ENCODE data around the gene APOF. TPM values are rescaled to one million over a fixed set of nuclear protein-coding genes. Genes with fewer than 3 reads are reported as not detected.

APOF gene
- total and polyA plus RNA-seq, 2 of the 13 experiments (the other 11 are each of a cell fraction or from before 2014, with no cell fraction given), result 3.3 to 23.9 TPM

- TF ChIP-seq ZNF280D (CRISPR knock-in tag; IDR thresholded peaks at IDR 0.05) (no peak), ZNF773 (CRISPR knock-in tag; IDR thresholded peaks at IDR 0.05; ENCODE audit: borderline replicate concordance) (no peak), KDM5A (IDR thresholded peaks at IDR 0.05; ENCODE audit: borderline replicate concordance, low read length) (no peak), ZNF552 (CRISPR knock-in tag; IDR thresholded peaks at IDR 0.05; ENCODE audit: borderline replicate concordance) (no peak), ZNF138 (CRISPR knock-in tag; IDR thresholded peaks at IDR 0.05; ENCODE audit: low read depth) (0 out of 2 replicates have a peak, but pooled peaks have one; percentile 28), PAX8 (CRISPR knock-in tag; IDR thresholded peaks at IDR 0.05; ENCODE audit: borderline replicate concordance) (no peak), MZF1 (CRISPR knock-in tag; IDR thresholded peaks at IDR 0.05; ENCODE audit: borderline replicate concordance) (0 out of 2 replicates have a peak, but pooled peaks have one; percentile 11), ZNF18 (CRISPR knock-in tag; IDR thresholded peaks at IDR 0.05; ENCODE audit: insufficient replicate concordance) (peak; percentile 61), PHF20 (CRISPR knock-in tag; IDR thresholded peaks at IDR 0.05) (no peak), JUND (CRISPR knock-in tag; IDR thresholded peaks at IDR 0.05) (no peak), ZBTB42 (CRISPR knock-in tag; IDR thresholded peaks at IDR 0.05) (0 out of 2 replicates have a peak, but pooled peaks have one; percentile 16), SRSF1 (optimal IDR thresholded peaks at IDR 0.05; ENCODE audit: low read depth, low read length) (peak; percentile 16), ZBTB37 (CRISPR knock-in tag; IDR thresholded peaks at IDR 0.05) (0 out of 2 replicates have a peak, but pooled peaks have one; percentile 18), U2AF1 (optimal IDR thresholded peaks at IDR 0.05; ENCODE audit: low read depth, low read length) (no peak), RORA (CRISPR knock-in tag; IDR thresholded peaks at IDR 0.05) (no peak), CBFB (CRISPR knock-in tag; IDR thresholded peaks at IDR 0.05) (no peak)
- TF ChIP-seq, protein P1, sequence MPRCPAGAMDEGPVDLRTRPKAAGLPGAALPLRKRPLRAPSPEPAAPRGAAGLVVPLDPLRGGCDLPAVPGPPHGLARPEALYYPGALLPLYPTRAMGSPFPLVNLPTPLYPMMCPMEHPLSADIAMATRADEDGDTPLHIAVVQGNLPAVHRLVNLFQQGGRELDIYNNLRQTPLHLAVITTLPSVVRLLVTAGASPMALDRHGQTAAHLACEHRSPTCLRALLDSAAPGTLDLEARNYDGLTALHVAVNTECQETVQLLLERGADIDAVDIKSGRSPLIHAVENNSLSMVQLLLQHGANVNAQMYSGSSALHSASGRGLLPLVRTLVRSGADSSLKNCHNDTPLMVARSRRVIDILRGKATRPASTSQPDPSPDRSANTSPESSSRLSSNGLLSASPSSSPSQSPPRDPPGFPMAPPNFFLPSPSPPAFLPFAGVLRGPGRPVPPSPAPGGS (CRISPR knock-in tag; IDR thresholded peaks at IDR 0.05), result peak; percentile 18; the same call in 1 of the 2 replicates
- TF ChIP-seq, protein P2, sequence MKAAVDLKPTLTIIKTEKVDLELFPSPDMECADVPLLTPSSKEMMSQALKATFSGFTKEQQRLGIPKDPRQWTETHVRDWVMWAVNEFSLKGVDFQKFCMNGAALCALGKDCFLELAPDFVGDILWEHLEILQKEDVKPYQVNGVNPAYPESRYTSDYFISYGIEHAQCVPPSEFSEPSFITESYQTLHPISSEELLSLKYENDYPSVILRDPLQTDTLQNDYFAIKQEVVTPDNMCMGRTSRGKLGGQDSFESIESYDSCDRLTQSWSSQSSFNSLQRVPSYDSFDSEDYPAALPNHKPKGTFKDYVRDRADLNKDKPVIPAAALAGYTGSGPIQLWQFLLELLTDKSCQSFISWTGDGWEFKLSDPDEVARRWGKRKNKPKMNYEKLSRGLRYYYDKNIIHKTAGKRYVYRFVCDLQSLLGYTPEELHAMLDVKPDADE (CRISPR knock-in tag; IDR thresholded peaks at IDR 0.05), result no peak
- TF ChIP-seq, protein P3, sequence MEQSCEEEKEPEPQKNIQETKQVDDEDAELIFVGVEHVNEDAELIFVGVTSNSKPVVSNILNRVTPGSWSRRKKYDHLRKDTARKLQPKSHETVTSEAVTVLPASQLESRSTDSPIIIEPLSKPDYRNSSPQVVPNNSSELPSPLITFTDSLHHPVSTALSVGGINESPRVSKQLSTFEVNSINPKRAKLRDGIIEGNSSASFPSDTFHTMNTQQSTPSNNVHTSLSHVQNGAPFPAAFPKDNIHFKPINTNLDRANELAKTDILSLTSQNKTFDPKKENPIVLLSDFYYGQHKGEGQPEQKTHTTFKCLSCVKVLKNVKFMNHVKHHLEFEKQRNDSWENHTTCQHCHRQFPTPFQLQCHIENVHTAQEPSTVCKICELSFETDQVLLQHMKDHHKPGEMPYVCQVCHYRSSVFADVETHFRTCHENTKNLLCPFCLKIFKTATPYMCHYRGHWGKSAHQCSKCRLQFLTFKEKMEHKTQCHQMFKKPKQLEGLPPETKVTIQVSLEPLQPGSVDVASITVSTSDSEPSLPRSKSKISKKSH (CRISPR knock-in tag; IDR thresholded peaks at IDR 0.05; ENCODE audit: borderline replicate concordance), result peak; percentile 6; the same call in 1 of the 2 replicates
These were observed 47.4 kb downstream of the APOF start (continued) for GRCh38 chr12:56315249-56315621.
